Measurements from ENCODE around the gene ADAT3. TPM values are rescaled to one million over a fixed set of nuclear protein-coding genes. Genes with fewer than 3 reads are reported as not detected.

Gene ADAT3
- total RNA-seq: 5.5 TPM

DNA sequence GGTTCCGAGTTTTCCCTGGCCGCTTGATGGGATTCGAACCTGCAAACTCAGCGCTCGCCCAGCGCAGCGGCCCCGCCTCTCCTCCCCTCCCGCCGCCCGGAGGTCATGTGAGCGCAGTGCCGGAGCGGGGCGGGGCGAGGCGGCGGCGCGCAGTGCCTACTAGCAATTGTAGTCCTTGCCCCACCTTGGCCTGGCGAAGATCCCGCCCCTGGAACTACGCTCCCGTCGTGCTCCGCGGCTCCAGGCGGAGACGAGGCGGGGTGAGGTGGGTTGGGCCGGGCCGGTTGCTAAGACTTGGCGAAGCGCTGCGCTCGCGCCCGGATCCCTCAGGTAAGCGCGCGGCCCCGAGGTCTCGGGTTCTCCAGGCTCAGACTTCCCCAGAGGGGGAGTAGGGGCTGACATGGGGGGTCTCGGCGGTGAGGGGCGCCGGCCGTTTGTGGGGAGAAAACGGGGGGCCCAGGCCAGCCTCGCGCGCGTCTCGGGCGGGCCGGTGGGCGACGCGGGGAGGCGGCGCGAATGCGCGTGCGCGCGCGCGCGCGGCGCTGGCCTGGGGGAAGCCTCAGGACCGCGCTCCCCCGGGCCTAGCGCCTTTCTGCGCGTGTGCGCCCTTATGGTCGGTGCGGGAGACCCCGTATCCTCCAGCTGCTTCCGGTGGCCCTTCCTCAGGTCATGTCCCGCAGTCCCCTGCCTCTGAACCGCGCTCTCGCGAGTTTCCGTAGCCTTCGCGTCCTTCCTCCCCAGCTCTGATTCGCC, at the start of gene ADAT3, which contains the start of gene SCAMP4:
TSS of gene ADAT3 (plus strand) at position 290 of the 753 bp plus-strand sequence. CDS start 6,649 bp downstream, outside the sequence.
TSS of gene SCAMP4 (plus strand) at position 290 of the 753 bp plus-strand sequence. CDS start 9,621 bp downstream, outside the sequence.
- ATAC-seq: peak; percentile 89

- ATAC-seq: no peak
Measured at GRCh38 chr19:1855828-1856255, 49.4 kb upstream of the ADAT3 start.

DNA sequence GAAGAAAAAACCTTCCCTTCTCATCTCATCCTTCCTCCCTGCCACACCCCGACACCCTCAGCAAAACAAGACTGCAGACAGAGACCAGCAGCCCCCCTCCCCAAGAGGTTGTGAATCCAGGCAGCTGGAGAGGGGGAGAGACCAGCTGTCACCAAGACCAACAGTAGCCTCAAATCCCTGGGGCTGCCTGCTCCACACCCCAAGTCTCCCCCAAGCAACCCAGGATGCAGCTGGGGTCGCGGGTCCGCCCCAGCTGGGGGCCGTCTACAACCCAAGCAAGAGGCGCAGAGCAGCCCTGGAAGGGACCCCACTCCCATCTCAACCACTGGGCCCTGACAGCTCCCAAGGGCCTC, 48.9 kb upstream of the ADAT3 start:
- ATAC-seq: no peak

GRCh38 chr19:1856698-1857603, 48.2 kb upstream of the ADAT3 start:
- peak; percentile 49 for ATAC-seq

GRCh38 chr19:1857648-1858326, 47.4 kb upstream of the ADAT3 start:
- no peak for ATAC-seq

DNA sequence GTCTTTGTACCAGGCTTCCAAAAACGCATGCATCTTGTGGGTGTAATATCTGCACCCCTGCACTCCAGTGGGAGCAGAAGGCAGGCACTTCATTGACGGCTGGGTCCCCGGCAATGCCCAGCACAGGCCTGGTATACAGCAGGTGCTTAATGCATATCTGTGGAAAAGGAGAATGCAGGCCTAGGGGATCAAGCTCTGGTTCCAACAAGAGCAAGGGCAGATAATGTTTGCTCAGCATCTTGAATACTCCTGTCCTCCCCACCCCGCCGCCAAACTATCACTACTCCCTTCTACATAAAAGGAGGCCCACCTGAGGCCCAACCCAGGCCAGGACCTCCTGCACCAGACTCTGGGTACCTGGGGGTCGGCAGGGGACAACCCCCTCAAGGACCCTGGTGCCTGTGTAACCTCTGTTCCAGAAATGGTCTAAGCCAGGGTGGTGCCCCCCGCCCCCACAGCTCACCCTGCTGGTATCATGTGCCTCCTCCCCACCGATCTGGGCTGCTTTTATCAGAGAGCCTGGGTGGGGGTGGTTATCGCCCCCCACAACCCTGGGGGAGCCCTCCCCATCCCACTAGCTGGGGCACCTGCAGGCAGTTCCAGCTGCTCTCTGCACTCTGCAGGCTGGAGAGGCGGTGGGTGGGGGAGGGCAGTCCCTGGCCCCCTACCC, 46.7 kb upstream of the ADAT3 start:
- no peak for ATAC-seq

DNA sequence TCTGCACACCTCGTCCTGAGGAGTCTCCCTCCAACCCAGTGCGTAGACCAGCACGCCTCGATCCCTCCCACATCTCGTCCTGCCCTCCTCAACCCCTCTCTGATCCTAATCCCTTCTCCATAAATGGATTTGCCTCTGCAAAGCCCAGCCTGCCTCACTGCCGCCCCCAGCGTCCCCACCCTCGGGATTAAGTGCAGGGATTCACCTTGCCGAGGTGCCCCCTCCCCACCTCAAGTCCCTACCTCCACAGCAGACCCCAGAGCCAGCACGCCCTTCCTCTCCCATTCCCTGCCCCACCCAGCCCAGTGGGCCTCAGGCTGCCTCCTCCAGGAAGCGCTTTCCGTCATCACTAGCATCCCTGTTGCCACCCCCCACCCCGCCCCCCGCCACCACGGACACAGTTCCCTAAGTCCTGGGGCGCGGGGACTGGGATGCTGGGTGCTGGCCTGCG, 45.8 kb upstream of the ADAT3 start:
- no peak for ATAC-seq

DNA sequence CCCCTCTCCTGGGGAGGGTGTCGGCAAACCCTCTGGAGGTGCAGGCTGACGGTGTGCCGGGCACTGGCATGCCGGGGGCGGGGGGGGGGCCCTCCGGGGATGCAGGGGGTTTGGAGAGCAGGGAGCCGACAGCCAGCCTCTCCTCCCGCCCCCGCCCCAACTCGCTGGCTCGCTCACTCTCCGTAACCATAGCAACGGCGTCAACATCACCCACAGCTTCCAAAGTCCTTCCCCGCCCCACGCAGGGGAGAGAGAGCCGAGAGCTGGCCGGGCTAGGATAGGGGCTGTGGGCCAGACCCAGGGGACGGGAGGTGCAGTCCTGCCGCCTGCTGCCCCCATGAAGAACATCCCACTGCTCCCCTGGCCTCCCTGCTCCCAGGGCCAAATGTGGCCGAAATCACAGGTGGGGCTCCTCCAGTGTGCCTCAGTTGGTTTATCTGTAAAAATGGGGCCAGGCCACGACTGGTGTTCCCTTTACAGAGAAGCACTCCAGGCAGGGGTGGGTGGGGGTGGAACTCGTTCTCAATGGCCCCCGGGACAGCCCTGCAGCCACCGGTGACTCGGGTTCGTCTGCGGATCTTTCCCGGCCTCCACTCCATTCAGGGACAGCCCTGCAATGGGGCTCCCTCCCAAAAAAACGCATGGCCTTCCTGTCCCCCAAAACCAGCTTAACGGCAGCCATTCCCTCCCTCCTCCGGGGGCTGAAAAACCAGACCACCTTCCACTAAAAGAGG, 45.0 kb upstream of the ADAT3 start:
- no peak for ATAC-seq

DNA sequence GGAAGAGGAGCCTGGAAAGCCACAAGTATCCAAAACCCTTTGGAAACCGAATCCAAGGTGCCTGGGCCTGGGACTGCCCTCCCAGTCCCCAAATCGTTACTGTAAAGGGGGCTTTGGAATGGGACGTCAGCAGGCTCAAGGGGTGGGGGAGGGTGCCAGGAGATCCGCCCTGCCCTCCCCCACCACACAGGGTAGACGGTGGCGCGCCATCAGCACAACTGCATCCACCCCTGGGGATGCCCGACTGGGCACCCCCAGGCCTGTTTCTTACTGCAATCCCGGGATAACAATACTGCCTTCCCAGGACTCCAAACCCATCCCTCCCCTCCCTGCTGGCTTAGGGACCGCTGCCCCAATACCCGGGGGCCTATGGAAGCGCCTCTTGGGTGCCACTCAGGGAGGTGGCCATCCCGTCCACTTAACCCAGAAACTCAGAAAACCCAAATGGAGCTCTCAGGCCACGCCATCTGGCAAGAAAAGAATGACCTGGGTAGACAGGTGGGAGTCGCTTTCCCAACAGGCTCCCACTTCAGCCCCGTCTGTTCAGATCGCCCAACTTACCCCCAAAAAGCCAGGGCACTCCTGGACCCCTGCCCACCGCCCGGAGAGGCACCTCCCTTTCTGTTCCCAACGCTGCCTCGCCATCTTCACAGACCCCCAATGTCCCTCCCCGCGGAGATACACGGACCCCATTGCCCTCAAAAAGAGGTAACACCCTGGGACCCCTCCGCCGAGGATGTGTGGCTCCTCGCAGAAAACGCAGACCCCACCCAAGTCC, 44.2 kb upstream of the ADAT3 start:
- ATAC-seq: no peak

- no peak for ATAC-seq
Measured at GRCh38 chr19:1861599-1862031, 43.6 kb upstream of the ADAT3 start.

GRCh38 chr19:1862068-1862423, 43.2 kb upstream of the ADAT3 start:
- ATAC-seq: no peak

DNA sequence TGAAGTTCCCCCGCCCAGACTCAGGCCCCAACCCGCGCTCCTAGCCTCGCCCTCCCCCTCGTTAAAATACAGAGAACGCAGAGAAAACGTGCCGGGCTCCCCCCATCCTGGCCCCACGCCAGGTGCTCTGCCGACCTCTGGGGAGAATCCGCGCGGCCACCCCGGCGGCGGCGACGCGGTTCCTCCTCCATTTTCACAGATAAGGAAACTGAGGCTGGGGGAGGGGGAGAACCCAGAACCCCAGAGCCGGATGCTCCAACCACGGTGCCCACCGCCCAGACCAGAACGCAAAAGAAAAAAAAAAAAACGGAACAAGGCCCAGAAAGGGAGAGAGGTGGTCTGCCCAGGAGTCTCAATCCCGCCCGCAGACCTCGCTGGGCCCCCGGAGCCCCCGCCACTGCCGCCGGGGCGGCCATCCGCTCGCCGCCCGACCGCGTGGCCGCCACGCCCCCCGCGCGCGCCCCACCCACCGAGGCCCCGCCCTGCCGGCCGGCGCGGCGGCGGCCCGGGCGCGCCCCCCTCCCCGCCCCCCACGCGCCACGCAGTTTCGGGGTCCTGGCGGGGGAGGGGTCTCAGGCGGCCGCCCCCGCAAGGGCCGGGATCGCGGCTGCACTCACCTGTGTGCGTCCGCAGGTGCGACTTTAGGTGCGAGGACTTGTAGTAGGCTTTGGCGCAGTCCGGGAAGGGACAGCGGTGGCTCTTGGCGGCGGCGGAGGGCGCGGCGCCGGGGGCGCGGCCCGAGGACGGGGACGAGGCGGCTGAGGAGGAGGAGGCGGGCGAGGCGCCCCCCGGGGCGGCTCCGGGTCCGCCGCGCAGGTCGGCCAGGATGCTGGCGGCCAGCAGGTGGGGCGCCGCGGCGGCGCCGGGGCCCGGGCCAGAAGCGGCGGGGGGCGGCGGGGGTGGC, 42.5 kb upstream of the ADAT3 start:
- ATAC-seq: no peak

DNA sequence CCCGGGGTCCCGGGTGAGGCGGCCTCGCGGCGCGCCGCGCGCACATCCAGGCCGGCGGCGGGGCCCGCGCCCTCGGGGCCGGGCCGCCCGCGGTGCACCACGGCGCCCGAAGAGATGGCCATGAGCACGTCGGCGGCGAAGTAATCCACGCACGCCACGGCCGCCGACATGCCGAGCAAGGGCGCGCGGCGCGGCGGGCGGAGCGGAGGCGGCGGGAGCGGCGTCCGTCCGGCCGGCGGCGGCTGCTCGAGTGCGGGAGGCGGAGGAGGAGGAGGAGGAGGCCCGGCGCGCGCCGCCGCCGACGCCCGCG, 41.9 kb upstream of the ADAT3 start, which contains the start of gene KLF16:
TSS of gene KLF16 (minus strand) at position 252 of the 310 bp plus-strand sequence. CDS start at position 170, 82 bp downstream.
- no peak for ATAC-seq

GRCh38 chr19:1863638-1864479, 41.3 kb upstream of the ADAT3 start:
- peak; percentile 84 for ATAC-seq

DNA sequence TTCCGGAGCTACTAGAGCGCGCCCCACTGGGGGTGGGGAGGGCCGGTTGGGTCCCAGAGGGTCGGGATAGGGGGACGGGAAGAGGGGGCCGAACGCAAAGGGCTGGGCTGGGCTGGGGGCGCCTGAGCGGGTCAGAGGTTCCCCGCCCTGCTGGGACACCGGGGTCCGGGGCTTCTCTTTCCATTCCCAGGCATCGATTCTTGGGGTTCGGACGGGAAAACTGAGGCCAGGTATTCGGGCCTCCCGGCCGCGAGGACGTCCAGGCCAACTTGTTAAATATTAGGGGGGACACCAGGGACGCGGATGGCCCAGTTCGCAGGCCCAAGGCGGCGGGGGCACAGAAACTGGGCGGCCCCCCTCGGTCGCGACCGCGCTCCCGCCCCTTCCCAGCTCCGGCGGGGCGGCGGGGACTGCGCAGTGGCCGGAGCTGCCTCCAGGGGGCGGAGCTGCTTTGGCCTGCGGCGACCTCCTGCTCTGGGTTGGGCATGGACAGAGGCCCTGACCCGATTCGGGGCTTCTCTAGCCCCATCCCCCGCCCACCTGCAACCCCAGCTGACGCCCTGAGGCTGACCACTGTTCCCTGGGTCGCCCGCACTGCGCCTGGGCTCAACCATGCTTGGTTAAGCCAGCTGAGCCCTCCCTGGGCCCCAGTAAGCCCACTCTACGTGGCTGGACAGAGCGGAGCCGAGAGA, 40.6 kb upstream of the ADAT3 start:
- peak; percentile 25 for ATAC-seq

DNA sequence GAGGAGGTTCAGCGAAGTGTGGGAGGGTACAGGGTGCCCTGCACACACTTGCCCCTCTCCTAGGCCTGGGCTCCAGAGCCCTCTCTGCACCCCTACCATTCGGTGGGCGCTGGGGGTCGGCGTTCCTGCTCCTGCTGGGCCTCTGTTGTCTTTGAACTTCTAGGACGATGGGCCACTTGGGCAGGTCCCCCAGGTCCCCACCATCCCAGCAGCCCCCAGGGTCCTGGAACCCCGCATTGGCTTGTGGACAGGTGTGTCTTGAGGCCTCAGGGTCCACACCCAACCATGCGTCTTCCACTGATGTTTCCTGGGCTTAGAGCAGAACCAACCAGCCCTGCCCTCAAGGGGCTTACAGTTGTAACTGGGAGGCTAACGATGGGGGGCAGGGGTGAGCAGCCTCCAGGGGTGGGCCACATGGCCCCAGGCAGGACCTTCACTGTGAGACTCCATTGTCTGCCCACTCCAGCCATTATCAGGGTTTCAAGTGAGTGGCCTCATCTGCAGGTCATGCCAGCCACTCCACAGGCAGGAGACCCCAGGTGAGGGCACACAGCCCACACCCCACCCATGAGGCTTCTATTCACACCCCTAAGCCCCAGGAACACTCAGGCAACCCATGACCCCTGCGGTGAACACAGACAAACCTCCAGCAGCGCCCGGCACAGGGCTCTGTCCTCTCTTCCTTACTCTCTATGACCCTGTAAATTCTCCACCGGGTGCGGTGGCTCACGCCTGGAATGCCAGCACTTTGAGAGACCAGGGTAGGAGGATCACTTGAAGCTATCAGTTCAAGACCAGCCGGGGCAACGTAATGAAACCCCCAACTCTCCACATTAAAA, 39.8 kb upstream of the ADAT3 start:
- ATAC-seq: no peak

DNA sequence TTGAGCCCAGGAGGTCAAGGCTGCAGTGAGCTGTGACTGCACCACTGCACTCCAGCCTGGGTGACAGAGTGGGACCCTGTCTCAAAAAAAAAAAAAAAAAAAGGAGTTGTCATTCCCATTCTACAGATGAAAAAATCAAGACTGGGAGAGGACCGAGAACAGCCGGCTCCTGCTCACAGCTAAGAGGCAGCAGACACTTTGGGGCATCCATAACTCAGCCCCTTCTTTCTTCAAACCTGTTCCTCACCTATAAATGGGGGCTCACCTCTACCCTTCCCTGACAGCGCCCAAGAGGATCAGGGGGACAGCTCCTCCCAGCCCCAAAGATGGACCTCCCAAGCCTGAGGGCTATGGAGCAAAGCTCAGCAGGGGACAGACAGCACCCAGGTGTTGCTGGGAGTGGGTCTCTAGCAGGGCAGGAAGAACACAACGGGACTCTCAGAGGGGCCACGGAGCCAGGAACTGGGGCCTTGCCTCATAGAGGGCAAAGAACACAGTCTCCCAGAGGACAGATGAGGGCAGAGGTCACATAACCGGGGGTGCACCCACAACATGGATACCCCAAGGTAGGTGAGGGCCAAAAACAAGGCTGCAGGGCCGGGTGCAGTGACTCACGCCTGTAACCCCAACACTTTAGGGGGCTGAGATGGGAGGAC, 38.4 kb upstream of the ADAT3 start:
- ATAC-seq: no peak
